Left lobe of liver (tissue), 2 donors: ENCODE data around the gene SFPQ. TPM values are rescaled to one million over a fixed set of nuclear protein-coding genes. Genes with fewer than 3 reads are reported as not detected.
"Not testable (repeated sequence)": the region's sequence is repeated elsewhere in the genome, so short reads cannot be mapped to it uniquely, and the experiment has no call there.

Experiments used
- ATAC-seq: fragments of 200-7000 bp; cut with Tn5 transposase; one replicate; pipeline ENCODE4 v1.9.1; 2020; ENCODE audit warnings: mild to moderate bottlenecking, moderate library complexity
- DNase-seq: peaks from one replicate; pipeline ENCODE4 v3.0.0-alpha.2; 2020; ENCODE audit warnings: low spot score
- total RNA-seq: library from RNA; stranded (reverse); gene quantifications from one replicate; pipeline ENCODE4 v1.2.1, GENCODE V29; 2021
- donor health status: DM: no; HTN: no; CAD: no; lungs with moderate emphysema.
- donor health status: DM: no; HTN: yes; CAD: no.

The SFPQ gene
- 55.9 TPM for total RNA-seq

- peak; percentile 98 for DNase-seq
- peak; percentile 90 for ATAC-seq
Measured at GRCh38 chr1:35192853-35193664, at the start of gene SFPQ. Gene SFPQ, minus strand, starts transcription at chr1:35193145. Its CDS starts 96 bp downstream, at chr1:35193049.

- not testable (repeated sequence) for DNase-seq, ATAC-seq
Measured at GRCh38 chr1:35236772-35237171, 43.8 kb upstream of the SFPQ start.

GRCh38 chr1:35231287-35231686, 38.3 kb upstream of the SFPQ start:
- no peak for ATAC-seq
- DNase-seq, result no peak

- DNase-seq (no peak), ATAC-seq (no peak)
Measured at GRCh38 chr1:35229587-35230360, 36.8 kb upstream of the SFPQ start.

GRCh38 chr1:35226546-35226945, 33.6 kb upstream of the SFPQ start:
- DNase-seq, result no peak
- ATAC-seq, result no peak

GRCh38 chr1:35223084-35223630, 30.2 kb upstream of the SFPQ start:
- DNase-seq, result no peak
- ATAC-seq, result no peak

GRCh38 chr1:35222322-35223083, 29.6 kb upstream of the SFPQ start:
- no peak for ATAC-seq
- no peak for DNase-seq

- ATAC-seq, result peak; percentile 19
- DNase-seq, result no peak
Measured at GRCh38 chr1:35220976-35221375, 28.0 kb upstream of the SFPQ start.

GRCh38 chr1:35215346-35215745, 22.4 kb upstream of the SFPQ start:
- ATAC-seq (peak; percentile 78), DNase-seq (no peak)

GRCh38 chr1:35211120-35211414, 18.1 kb upstream of the SFPQ start:
- ATAC-seq (no peak), DNase-seq (no peak)

- ATAC-seq (no peak), DNase-seq (no peak)
Measured at GRCh38 chr1:35210321-35211119, 17.6 kb upstream of the SFPQ start.

GRCh38 chr1:35203295-35203694, 10.3 kb upstream of the SFPQ start:
- no peak for ATAC-seq
- DNase-seq, result no peak

- ATAC-seq (peak; percentile 100), DNase-seq (peak; percentile 66)
Measured at GRCh38 chr1:35202048-35202719, 9.2 kb upstream of the SFPQ start.

GRCh38 chr1:35201631-35202030, 8.7 kb upstream of the SFPQ start:
- no peak for ATAC-seq
- no peak for DNase-seq

GRCh38 chr1:35192056-35192852, 691 bp downstream of the SFPQ start:
- DNase-seq (peak; percentile 85), ATAC-seq (peak; percentile 71)

GRCh38 chr1:35191429-35192055, 1.4 kb downstream of the SFPQ start:
- no peak for DNase-seq
- ATAC-seq, result no peak

GRCh38 chr1:35190784-35191183, 2.2 kb downstream of the SFPQ start:
- DNase-seq (no peak), ATAC-seq (no peak)

GRCh38 chr1:35188578-35189392, 4.2 kb downstream of the SFPQ start:
- DNase-seq (no peak), ATAC-seq (no peak)
